K562 (cell line): ENCODE measurements around the gene DPH1. TPM values are rescaled to one million over a fixed set of nuclear protein-coding genes. Genes with fewer than 3 reads are reported as not detected.
A peak's percentile ranks its signal among the peaks of the same experiment; 100 is the strongest.

ENCODE experiments used
- BHLHE40 ChIP-seq: IDR thresholded peaks from 2 replicates; pipeline ENCODE4 v1.6.1; 2011; ENCODE audit warnings: low read length, improper control_type of control experiment
- CEBPG ChIP-seq, 3 experiments: fragments of 200-800 bp in 1 of 3; sonication (Bioruptor generic) in 1 of 3; sonication (generic) in 1 of 3; formaldehyde crosslinking in 1 of 3; IDR thresholded peaks in 2 of 3; conservative IDR thresholded peaks in 1 of 3; 2 replicates each; pipeline versions ENCODE4 v1.6.1 to v1.8.0; 2016 to 2022; ENCODE audit warnings: missing compliant biosample characterization in 2 of 3, missing genetic modification characterization in 2 of 3, mild to moderate bottlenecking in 1 of 3, missing genetic modification reagents in 1 of 3
- CREB5 ChIP-seq: fragments of 250-450 bp; sonication (Bioruptor Pico); IDR thresholded peaks from 2 replicates; pipeline ENCODE4 v1.5.0; 2020; ENCODE audit warnings: mild to moderate bottlenecking
- FOXA3 ChIP-seq, 2 experiments: fragments of 450-650 bp in 1 of 2; sonication (generic) in 1 of 2; formaldehyde crosslinking; IDR thresholded peaks in 1 of 2; conservative IDR thresholded peaks in 1 of 2; 2 replicates each; pipeline versions ENCODE4 v1.4.0 to v1.8.0; 2020 to 2022; ENCODE audit warnings: mild to moderate bottlenecking in 2 of 2, missing genetic modification reagents in 1 of 2
- HDAC3 ChIP-seq: fragments of 450-650 bp; IDR thresholded peaks from 2 replicates; pipeline ENCODE4 v1.6.1; 2018; ENCODE audit warnings: borderline replicate concordance, mild to moderate bottlenecking, moderate library complexity; ENCODE audit not compliant: partially characterized antibody
- HNRNPK ChIP-seq: fragments of 200-400 bp; formaldehyde crosslinking; IDR thresholded peaks from one replicate; pipeline ENCODE4 v1.6.1; 2018; ENCODE audit warnings: mild to moderate bottlenecking, low read depth, low read length; ENCODE audit not compliant: poor library complexity, severe bottlenecking
- IRF1 ChIP-seq: sonication (generic); formaldehyde crosslinking; IDR thresholded peaks from 2 replicates; pipeline ENCODE4 v1.8.0; 2022; ENCODE audit warnings: missing genetic modification reagents, mild to moderate bottlenecking, borderline replicate concordance
- IRF2 ChIP-seq: sonication (generic); formaldehyde crosslinking; IDR thresholded peaks from 2 replicates; pipeline ENCODE4 v1.8.1; 2022; ENCODE audit warnings: mild to moderate bottlenecking, missing genetic modification reagents
- NUFIP1 ChIP-seq: fragments of 450-650 bp; IDR thresholded peaks from 2 replicates; pipeline ENCODE4 v1.6.1; 2018; ENCODE audit not compliant: partially characterized antibody
- RAD21 ChIP-seq, 2 experiments: fragments of 250-450 bp in 1 of 2; fragments of 450-650 bp in 1 of 2; sonication (Bioruptor Pico) in 1 of 2; formaldehyde crosslinking in 1 of 2; IDR thresholded peaks in 1 of 2; conservative IDR thresholded peaks in 1 of 2; 2 replicates each; pipeline versions ENCODE4 v1.4.0 to v1.8.0; 2020 to 2022; ENCODE audit warnings: mild to moderate bottlenecking in 2 of 2, moderate library complexity in 1 of 2
- RBM22 ChIP-seq: fragments of 200-400 bp; formaldehyde crosslinking; IDR thresholded peaks from 2 replicates; pipeline ENCODE4 v1.6.1; 2018; ENCODE audit warnings: low read length, low read depth; ENCODE audit not compliant: poor library complexity, severe bottlenecking
- SMAD2 ChIP-seq: fragments of 150-350 bp; IDR thresholded peaks from 2 replicates; pipeline ENCODE4 v1.6.1; 2014; ENCODE audit warnings: low read depth, mild to moderate bottlenecking, low read length
- SNIP1 ChIP-seq: fragments of 450-650 bp; IDR thresholded peaks from 2 replicates; pipeline ENCODE4 v1.7.1; 2017; ENCODE audit warnings: low read depth, mild to moderate bottlenecking
- SP2 ChIP-seq: IDR thresholded peaks from 2 replicates; pipeline ENCODE4 v1.6.1; 2011; ENCODE audit warnings: mild to moderate bottlenecking, low read depth, low read length, moderate library complexity; ENCODE audit not compliant: poor library complexity, severe bottlenecking; ENCODE audit errors: extremely low read depth
- STAG1 ChIP-seq: sonication (generic); formaldehyde crosslinking; IDR thresholded peaks from 2 replicates; pipeline ENCODE4 v1.5.0; 2020; ENCODE audit warnings: missing genetic modification reagents, borderline replicate concordance
- ZBTB33 ChIP-seq: sonication (generic); formaldehyde crosslinking; IDR thresholded peaks from 2 replicates; pipeline ENCODE4 v1.8.1; 2023; ENCODE audit warnings: mild to moderate bottlenecking, missing genetic modification reagents
- ZFX ChIP-seq: sonication (generic); formaldehyde crosslinking; IDR thresholded peaks from 2 replicates; pipeline ENCODE4 v1.8.0; 2022; ENCODE audit warnings: mild to moderate bottlenecking, missing genetic modification reagents, moderate library complexity
- ZNF24 ChIP-seq: fragments of 450-650 bp; IDR thresholded peaks from 2 replicates; pipeline ENCODE4 v1.6.1; 2016
- ZNF384 ChIP-seq: IDR thresholded peaks from 2 replicates; pipeline ENCODE4 v1.6.1; 2012; ENCODE audit warnings: low read depth, low read length, improper control_type of control experiment
- ZNF639 ChIP-seq, 2 experiments: fragments of 200-800 bp in 1 of 2; sonication (Bioruptor generic) in 1 of 2; sonication (generic) in 1 of 2; formaldehyde crosslinking in 1 of 2; IDR thresholded peaks in 1 of 2; conservative IDR thresholded peaks in 1 of 2; 2 replicates each; pipeline versions ENCODE4 v1.5.0 to v1.6.1; 2016 to 2020; ENCODE audit warnings: missing compliant biosample characterization in 1 of 2, missing genetic modification characterization in 1 of 2, missing genetic modification reagents in 1 of 2
- polyA plus RNA-seq, 8 experiments: library from polyadenylated mRNA; depleted of rRNA in 4 of 8; stranded (reverse) in 5 of 8; unstranded in 3 of 8; fragments of >200 nt; fragmentation: Nextera tagmentation in 2 of 8; fragmentation: Illumina TruSeq in 1 of 8; extraction: Ambion mirVana in 2 of 8; extraction: Trizol in 1 of 8; gene quantifications; 2 replicates each; pipeline versions ENCODE4 v1.2.1 to v1.2.3, GENCODE V29; 2011 to 2014; ENCODE audit warnings: inconsistent platforms in 1 of 8, missing spikeins in 1 of 8
- total RNA-seq, 7 experiments: library from RNA; depleted of rRNA in 6 of 7; stranded (reverse); fragments of >200 nt in 6 of 7; fragmentation: Illumina TruSeq in 2 of 7; extraction: Trizol in 2 of 7; gene quantifications; 2 replicates each; pipeline versions ENCODE4 v1.2.1 to v1.2.3, GENCODE V29; 2011 to 2021; ENCODE audit warnings: low replicate concordance in 1 of 7

Gene DPH1
- total and polyA plus RNA-seq, 9 of the 15 experiments (the other 6 are each of a cell fraction or from before 2014, with no cell fraction given), result 0.42 to 40.6 (median 20.2) TPM

GRCh38 chr17:2058586-2059546 lies 28.9 kb downstream of the DPH1 start (continued):
- TF ChIP-seq ZBTB33 (CRISPR knock-in tag), result peak; percentile 100
- no peak for TF ChIP-seq HDAC3
- no peak for TF ChIP-seq SMAD2
- no peak for TF ChIP-seq IRF1 (CRISPR knock-in tag)
- no peak for TF ChIP-seq IRF2 (CRISPR knock-in tag)
- no peak for TF ChIP-seq ZNF384
- TF ChIP-seq CEBPG (CRISPR knock-in tag; IDR thresholded peaks at IDR 0.05), result no peak
- TF ChIP-seq CEBPG (tag; conservative IDR thresholded peaks at IDR 0.05 in 1 of 2, IDR thresholded peaks at IDR 0.05 in 1 of 2), result no peak
- no peak for TF ChIP-seq HNRNPK
- no peak for TF ChIP-seq FOXA3 (CRISPR knock-in tag; conservative IDR thresholded peaks at IDR 0.05 in 1 of 2, IDR thresholded peaks at IDR 0.05 in 1 of 2)
- peak; percentile 26; the same call in 1 of the 2 replicates for TF ChIP-seq STAG1 (CRISPR knock-in tag)
- TF ChIP-seq BHLHE40, result no peak
- TF ChIP-seq ZNF639 (CRISPR knock-in tag; conservative IDR thresholded peaks at IDR 0.05 in 1 of 2, IDR thresholded peaks at IDR 0.05 in 1 of 2), result no peak
- peak; percentile 65 for TF ChIP-seq ZFX (CRISPR knock-in tag)
- no peak for TF ChIP-seq SP2
- peak; percentile 31 for TF ChIP-seq RBM22
- TF ChIP-seq RAD21 (CRISPR knock-in tag; conservative IDR thresholded peaks at IDR 0.05 in 1 of 2, IDR thresholded peaks at IDR 0.05 in 1 of 2), result no peak
- no peak for TF ChIP-seq CREB5 (CRISPR knock-in tag)
- no peak for TF ChIP-seq NUFIP1
- TF ChIP-seq SNIP1, result no peak
- no peak for TF ChIP-seq ZNF24
